LNCaP clone FGC (cell line): ENCODE measurements around the gene ZPBP2.
"Not testable (repeated sequence)": the region's sequence is repeated elsewhere in the genome, so short reads cannot be mapped to it uniquely, and the experiment has no call there.

Source experiments
- DNase-seq: peaks from one replicate; pipeline ENCODE4 v3.0.0-alpha.2; 2011; ENCODE audit warnings: low read depth
- H3K4me3 ChIP-seq: 2 replicates; pipeline ENCODE4 v1.5.1; 2011; ENCODE audit warnings: mild to moderate bottlenecking, low read depth, low read length, control low read depth
- CTCF ChIP-seq: IDR thresholded peaks from 2 replicates; pipeline ENCODE4 v1.5.1; 2012; ENCODE audit warnings: mild to moderate bottlenecking; ENCODE audit not compliant: control insufficient read depth, insufficient read depth; ENCODE audit errors: extremely low read depth

ZPBP2 gene

GRCh38 chr17:39854909-39855308, 13.1 kb upstream of the ZPBP2 start:
- DNase-seq, result no peak
- TF ChIP-seq CTCF, result no peak
- no peak overlapping the region for H3K4me3 ChIP-seq

- DNase-seq, H3K4me3 ChIP-seq: not testable (repeated sequence)
These were observed 11.9 kb upstream of the ZPBP2 start for GRCh38 chr17:39855911-39856649.

- H3K4me3 ChIP-seq, result no peak overlapping the region
- no peak for DNase-seq
- TF ChIP-seq CTCF, result no peak
These were observed 6.8 kb upstream of the ZPBP2 start for GRCh38 chr17:39861235-39861634.

- TF ChIP-seq CTCF, result no peak
- H3K4me3 ChIP-seq, result peak overlapping the region; percentile 45
- no peak for DNase-seq
These were observed 4.6 kb upstream of the ZPBP2 start for GRCh38 chr17:39863244-39863917.

- peak; percentile 71 for TF ChIP-seq CTCF
- peak; percentile 50 for DNase-seq
- peak within 1 kb of the TSS; percentile 45 for H3K4me3 ChIP-seq
These were observed 3.9 kb upstream of the ZPBP2 start, which contains the start of gene IKZF3 for GRCh38 chr17:39863918-39864746. IKZF3 (minus strand) TSS chr17:39864312; CDS start chr17:39864126, 186 bp downstream.

GRCh38 chr17:39866013-39866730, 1.8 kb upstream of the ZPBP2 start:
- DNase-seq, result no peak
- H3K4me3 ChIP-seq, result no peak overlapping the region
- TF ChIP-seq CTCF, result no peak
